Measurements from ENCODE around the gene SFXN3.
A peak's percentile ranks its signal among the peaks of the same experiment; 100 is the strongest.

Gene SFXN3

DNA sequence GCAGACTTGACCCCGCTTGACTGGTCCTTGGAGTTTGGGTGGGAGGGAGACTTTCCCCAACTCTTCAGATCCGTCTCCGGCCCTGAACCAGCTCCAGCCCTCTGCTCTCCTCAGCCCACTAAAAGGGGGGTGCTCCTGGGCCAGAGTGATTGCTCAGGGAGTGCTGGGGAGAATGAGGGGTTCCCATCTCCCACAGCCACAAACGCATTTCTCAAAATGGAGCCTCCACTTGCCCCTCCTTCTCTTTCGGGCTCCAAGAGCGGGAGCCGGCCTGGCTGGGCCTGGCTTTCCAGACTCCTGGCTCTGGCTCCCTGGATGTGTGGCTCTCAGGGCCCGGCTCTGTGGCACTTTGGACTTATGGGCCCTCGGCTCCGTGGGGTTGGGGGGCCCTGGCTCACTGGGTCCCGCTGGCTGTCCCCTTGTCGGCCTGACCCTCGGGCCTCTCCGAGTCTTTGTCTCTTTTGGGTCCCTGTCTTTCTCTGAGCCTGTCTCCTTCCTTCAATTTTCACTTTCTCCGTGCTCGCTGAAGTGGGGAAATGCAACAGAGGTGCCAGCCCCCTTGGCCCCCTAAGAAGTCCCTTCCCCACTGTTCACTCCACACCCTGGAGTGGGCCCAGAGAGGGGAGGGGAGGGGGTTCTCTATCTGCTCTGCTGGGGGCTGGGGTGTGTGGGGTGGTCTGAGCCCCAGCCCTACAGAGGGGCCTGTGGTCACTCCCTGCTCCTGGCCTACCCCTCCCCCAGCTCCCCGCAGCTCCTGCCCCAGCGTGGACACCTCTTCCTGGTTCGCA, 30.7 kb upstream of the SFXN3 start:
- no peak for DNase-seq

GRCh38 chr10:101000915-101001658, 29.9 kb upstream of the SFXN3 start:
- no peak for DNase-seq

DNA sequence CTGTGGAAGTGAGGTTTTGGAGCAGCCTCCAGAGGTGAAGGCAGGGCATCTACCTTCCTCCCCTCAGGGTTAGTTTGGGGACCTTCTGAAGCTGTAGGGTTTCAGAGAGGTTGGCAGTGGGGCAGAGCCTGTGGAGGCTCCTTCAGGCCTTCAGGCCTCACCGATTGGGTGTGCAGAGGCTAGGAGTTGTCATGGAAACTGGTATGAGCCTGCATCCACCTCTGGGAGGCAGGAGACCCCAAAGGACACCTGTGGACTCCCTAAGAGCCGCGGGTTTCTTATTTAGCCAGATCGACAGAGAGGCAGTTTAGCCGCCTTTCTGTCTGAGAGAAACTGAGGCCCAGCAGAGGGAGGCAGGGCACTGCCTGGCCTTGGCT, 29.4 kb upstream of the SFXN3 start:
- DNase-seq = no peak

GRCh38 chr10:101002456-101002855, 28.6 kb upstream of the SFXN3 start:
- no peak for DNase-seq

DNA sequence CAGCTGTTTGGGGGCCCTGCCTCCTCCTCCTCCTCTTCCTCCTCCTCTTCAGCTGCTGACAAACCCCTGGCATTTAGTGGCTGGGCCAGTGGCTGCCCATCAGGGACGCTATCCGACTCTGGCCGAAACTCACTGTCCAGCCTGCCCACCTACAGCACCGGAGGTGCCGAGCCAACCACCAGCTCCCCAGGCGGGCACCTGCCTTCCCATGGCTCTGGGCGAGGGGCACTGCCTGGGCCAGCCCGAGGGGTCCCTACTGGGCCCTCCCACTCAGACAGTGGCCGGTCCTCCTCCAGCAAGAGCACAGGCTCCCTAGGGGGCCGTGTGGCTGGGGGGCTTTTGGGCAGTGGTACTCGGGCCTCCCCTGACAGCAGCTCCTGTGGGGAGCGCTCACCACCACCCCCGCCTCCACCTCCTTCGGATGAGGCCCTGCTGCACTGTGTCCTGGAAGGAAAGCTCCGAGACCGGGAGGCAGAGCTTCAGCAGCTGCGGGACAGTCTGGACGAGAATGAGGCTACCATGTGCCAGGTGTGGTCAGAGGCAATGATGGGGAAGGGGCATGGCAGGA, 27.3 kb upstream of the SFXN3 start:
- no peak for DNase-seq

DNA sequence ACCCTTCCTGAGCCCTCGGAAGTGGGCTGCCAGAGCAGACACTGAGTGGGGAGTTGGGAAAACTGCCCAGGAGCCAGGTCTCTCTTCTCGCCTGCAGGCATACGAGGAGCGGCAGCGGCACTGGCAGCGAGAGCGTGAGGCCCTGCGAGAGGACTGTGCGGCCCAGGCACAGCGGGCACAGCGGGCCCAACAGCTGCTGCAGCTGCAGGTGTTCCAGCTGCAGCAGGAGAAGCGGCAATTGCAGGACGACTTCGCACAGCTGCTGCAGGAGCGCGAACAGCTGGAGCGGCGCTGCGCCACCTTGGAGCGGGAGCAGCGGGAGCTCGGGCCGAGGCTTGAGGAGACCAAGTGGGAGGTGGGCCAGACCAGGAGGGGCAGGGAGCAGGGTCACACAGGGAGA, 25.7 kb upstream of the SFXN3 start:
- no peak for DNase-seq

DNA sequence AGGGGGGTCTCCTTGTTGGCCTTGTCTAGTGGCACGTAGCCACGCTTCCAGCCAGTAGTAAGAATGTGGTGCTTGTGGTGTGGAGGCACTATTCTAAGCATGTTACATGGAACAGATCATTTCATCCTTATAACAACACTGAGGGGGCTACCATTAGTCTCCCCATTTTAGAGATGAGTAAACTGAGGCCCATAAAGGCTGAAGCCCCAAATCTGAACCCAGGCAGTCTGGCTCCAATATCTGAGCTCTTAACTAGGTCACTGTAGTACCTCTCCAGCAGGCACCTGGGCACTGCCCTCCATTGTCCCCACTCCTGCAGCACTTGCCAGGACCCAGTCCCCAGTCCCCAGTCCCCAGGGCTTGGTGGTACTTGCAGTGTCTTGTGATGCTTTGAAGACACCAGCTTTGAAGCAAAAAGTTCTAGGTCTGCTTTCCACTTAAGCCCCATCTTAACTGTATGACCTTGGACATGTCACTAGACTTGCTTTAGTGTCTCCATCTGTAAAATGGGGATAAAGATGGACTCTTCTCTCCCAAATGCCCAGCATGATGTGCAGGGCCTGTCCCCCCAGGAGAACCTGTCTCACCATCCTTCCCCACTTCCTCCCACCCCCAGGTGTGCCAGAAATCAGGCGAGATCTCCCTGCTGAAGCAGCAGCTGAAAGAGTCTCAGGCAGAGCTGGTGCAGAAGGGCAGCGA, 25.0 kb upstream of the SFXN3 start:
- no peak for DNase-seq

GRCh38 chr10:101006593-101007098, 24.4 kb upstream of the SFXN3 start:
- DNase-seq = no peak

DNA sequence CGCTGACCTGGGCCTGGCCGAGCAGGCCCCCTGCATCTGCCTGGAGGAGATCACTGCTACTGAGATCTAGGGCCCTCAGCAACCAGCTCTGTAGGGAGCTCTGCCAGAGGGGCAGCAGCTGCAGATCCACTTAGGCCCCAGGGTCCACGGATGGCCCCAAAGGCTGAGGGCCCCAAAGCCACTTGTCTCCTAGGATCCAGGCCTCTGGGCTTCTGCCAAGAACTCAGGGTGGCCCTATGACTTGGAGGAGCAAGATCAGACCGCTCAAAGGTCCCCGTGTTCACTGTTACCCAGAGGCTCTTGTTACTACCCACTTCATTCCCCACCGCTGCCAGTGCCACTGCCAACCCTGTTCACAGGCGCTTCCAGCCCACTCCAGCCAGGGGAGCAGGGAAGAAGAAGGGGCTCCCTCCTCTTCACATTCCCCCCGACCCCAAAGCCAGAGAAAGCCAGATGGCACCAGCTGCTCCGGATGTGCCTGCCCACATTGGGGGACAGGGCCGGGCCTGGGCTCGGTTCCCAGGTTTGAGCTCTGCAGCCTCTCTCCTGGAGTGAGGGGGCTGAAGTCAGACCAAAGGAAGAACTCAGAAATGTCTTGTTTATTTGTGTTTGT, 23.8 kb upstream of the SFXN3 start:
- no peak for DNase-seq

DNA sequence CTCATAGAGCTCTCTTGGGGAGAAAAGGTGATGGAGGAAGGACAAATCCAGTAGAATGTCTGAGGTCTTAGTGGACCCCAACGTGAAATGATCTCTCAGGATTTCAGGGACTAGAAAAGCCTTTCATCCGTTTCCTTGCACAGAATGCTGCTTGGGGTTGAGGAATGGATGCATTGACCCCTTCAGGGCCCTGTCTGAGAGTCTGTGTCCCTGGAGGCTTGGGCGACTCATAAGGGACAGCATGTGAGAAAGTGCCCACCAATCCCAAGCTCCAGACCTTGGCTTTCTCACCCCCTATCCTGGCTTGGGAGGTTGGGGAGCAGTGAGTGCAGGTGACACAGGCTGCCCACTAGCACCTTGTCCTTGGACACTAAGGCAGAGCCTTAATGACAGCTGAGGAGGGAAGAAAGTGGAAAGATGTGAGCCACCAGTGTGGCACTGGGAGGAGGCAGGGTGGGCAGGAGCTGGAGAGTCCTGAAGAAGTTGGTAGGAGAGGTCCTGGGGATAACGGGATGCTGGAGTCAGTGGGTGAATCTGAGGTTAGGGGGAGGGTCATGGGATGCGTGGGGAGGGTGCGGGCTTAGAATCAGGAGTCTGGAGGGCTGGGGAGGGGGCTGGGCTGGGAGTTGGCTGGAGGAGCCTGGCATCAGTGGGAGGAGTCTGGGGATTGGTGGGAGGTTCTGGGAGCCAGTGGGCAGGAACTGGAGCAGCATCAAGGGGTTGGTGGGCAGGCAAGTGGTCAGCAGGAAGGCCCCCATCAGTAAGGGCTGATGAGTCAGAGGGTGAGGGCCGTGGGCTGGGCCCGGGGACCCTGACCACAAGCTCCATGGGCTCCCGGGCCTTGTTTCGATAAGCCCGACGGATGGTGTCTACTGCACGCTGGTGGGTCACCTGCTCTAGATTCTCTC, 22.9 kb upstream of the SFXN3 start:
- no peak for DNase-seq

DNA sequence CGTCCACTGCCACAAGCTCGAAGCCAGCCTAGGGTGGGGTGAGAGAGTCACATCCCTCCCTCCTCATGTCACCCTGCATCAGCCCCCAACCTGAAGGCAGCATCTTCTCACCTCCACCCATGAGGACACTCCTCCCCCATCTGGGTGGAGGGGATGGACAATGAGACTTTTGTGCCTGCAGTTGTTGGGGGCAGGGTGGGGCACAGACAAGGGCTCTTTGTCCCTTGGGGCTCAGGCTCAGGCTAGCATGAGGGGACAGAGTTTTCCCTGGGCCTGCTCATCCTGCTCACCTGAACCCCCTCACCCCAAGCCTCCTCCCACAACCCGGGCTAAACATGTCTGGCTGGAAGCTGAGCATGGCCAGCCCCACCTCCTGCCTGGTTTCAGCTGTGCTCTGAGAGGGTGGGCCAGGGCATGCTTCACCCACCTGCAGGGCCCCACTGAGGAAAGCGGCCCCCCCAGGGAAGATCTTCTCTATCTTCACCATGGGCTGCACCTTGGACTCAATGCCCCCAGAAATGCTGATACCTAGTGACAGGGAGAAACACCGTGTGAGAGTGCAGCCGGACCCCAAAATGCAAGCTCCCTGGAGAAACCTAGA, 22.1 kb upstream of the SFXN3 start:
- no peak for DNase-seq

GRCh38 chr10:101010329-101010728, 20.7 kb upstream of the SFXN3 start:
- no peak for DNase-seq

DNA sequence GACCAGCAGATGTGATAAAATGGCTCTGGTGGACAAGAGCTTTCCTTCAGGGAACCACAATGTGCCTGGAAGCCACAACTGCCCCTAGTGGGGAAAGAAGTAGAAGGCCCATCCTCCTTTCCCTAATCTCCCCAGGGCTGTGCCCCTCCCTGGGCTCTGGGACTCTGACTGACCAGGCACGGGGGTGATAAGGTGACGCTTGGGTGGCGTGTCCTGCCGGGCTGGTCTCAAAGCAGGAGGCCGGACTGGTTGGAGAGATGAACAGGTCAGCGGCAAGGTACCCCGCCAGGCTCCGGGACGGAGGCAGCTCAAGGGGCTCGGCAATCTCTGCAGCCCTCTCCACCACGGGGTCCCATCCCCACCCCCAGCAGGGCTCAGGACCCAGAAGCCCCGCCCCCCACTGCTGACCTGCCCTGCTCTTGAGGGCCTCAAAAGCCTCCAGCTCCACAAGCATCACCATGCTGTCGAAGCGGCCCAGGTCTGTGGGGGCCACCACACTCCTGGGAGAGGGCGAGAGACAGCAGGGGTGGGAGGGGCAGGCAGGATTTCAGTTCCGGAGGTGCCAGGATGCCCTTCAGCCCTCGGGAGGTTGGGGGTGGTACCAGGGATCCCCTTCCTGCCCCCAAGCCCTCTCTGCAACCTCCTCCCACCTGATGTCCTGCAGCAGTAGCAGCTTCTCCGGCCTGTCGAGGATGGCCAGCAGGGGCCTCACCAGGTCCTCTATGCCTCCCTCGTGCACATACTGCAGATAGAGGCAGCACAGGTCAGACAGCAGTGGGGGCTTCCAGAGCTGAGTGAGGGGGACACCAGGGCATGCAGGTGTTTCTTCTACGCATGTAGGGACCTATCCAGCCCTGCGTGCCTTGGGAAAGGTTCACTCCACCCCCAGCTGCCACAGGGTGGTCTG, 19.3 kb upstream of the SFXN3 start:
- no peak for DNase-seq

DNA sequence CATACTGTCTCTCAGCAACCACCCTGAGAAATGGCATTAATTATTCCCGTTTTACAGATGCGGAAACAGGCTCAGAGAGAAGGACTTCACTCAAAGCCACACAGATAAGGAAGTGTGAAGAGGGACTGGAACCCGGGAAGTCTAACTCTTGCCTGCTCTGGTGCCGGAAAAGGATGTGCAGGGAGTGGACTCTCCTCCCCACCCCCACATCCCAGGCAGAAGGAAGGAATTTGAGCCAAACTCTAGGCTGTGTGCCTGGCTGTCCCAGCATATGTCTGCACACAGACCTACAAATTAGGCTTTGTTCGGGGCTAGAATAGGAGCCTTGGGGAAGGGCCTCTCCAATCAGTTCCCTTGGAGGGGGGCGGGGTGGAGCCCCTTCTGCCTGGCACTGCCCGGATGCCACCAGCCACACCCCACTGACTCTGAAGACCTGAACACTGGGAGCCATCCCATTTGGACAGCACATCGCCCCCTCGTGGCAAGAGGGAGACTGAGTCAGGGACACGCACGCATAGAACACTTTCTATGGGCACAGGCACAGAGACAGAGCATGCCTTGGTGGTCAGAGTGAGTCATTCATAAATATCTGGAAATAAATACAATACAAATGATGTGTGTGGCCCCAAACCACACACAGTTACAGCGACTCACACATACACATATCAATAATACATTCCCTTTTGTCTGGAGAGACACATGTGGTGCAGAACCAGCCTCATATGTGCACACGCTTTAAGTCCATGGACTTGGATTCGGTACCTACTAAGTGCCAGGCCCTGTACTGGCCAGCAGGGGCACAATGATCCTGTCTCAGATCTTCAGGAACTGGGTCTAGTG, 18.3 kb upstream of the SFXN3 start:
- peak; percentile 50 for DNase-seq

- no peak for DNase-seq
These were observed 17.6 kb upstream of the SFXN3 start for GRCh38 chr10:101013365-101013825.

- DNase-seq = peak; percentile 16
These were observed 16.7 kb upstream of the SFXN3 start for GRCh38 chr10:101014230-101014884.

- DNase-seq = no peak
These were observed 16.0 kb upstream of the SFXN3 start for GRCh38 chr10:101014966-101015581.

DNA sequence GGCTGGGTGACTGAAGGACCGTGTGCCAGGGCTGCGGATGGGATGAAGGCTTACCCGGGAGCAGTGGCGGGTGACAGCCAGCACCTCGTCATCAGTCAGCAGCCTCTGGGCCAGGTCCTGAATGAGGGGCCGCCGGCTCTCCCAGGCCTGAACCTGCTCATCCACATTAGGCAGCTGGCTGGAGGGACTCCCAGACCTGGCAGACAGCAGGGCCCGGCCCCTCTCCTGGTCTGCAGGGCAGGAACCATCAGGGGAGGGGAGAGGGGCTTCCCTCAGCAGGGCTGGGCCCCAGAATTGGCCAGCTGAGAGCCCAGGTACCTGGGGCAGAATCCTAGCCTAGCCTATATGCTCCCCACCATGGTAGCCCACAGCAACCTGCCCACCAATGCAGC, 15.5 kb upstream of the SFXN3 start:
- no peak for DNase-seq
